ENCODE data around the gene DPP6. TPM values are rescaled to one million over a fixed set of nuclear protein-coding genes. Genes with fewer than 3 reads are reported as not detected.

Gene DPP6
- total and polyA plus RNA-seq, 4 experiments from 2014 or later: not detected

- intact Hi-C loops (cut with micrococcal nuclease): loop anchor here (5.0 kb wide), 1 partner anchor 96 kb away; no protein-coding TSS in a partner anchor
- H3K4me3 ChIP-seq (ENCODE audit: low read length in 2 of 2): no peak overlapping the region
- CTCF ChIA-PET (ENCODE audit: partially characterized antibody): interaction anchor here (0.9 to 6.7 kb wide), 7 partner anchors 8 to 278 kb away, joined by 3 to 72 read pairs (median 5); no protein-coding TSS in a partner anchor
Observed at GRCh38 chr7:154910977-154911376, 858.8 kb downstream of the DPP6 start.

GRCh38 chr7:154911411-154911810, 859.2 kb downstream of the DPP6 start:
- Mint-ChIP-seq H3K4me1 (peaks cover 4 to 8% (median 6%) of the 10 kb centered on the region in 4 donors), H3K36me3 (no peaks in the 10 kb centered on the region), H3K9me3 (peaks cover 0 to 12% (median 0%) of the 10 kb centered on the region in 8 donors), H3K27ac (no peak overlapping the region), H3K4me3 (no peak overlapping the region), H3K27me3 (peaks cover 14 to 19% of the 10 kb centered on the region in 2 donors)
- intact Hi-C loops (cut with micrococcal nuclease): loop anchor here (5.0 kb wide), 1 partner anchor 96 kb away; no protein-coding TSS in a partner anchor
- DNase-seq: no peak
- CTCF ChIA-PET (ENCODE audit: partially characterized antibody): interaction anchor here (0.9 to 6.7 kb wide), 7 partner anchors 8 to 433 kb away, joined by 3 to 72 read pairs (median 8); no protein-coding TSS in a partner anchor
- H3K27ac ChIP-seq (ENCODE audit: low read depth, low read length): no peak overlapping the region
- H3K27me3 ChIP-seq (ENCODE audit: insufficient read depth, low read length): no peaks in the 10 kb centered on the region
- POLR2A ChIA-PET (ENCODE audit: partially characterized antibody): no interaction called here
- H3K4me1 ChIP-seq (ENCODE audit: insufficient read depth, low read length): peaks cover 5% of the 10 kb centered on the region
- H3K9me3 ChIP-seq (ENCODE audit: control insufficient read depth in 1 of 2, low read length in 2 of 2): no peaks in the 10 kb centered on the region
- H3K36me3 ChIP-seq (ENCODE audit: insufficient read depth, low read length): no peaks in the 10 kb centered on the region
- no peak overlapping the region for H3K4me3 ChIP-seq (ENCODE audit: low read length in 2 of 2)

More at GRCh38 chr7:154910977-154911376, 858.8 kb downstream of the DPP6 start:
- H3K9me3 ChIP-seq (ENCODE audit: control insufficient read depth in 1 of 2, low read length in 2 of 2): no peaks in the 10 kb centered on the region
- no peak overlapping the region for H3K27ac Mint-ChIP-seq
- POLR2A ChIA-PET (ENCODE audit: partially characterized antibody): no interaction called here
- H3K27me3 Mint-ChIP-seq: peaks cover 12 to 19% of the 10 kb centered on the region in 2 donors
- H3K4me1 Mint-ChIP-seq: peaks cover 4 to 8% (median 6%) of the 10 kb centered on the region in 4 donors
- no peaks in the 10 kb centered on the region for H3K36me3 ChIP-seq (ENCODE audit: insufficient read depth, low read length)
- H3K27ac ChIP-seq (ENCODE audit: low read depth, low read length): no peak overlapping the region
- no peaks in the 10 kb centered on the region for H3K27me3 ChIP-seq (ENCODE audit: insufficient read depth, low read length)
- H3K4me3 Mint-ChIP-seq: no peak overlapping the region
- DNase-seq: no peak
- H3K9me3 Mint-ChIP-seq: peaks cover 0 to 12% (median 0%) of the 10 kb centered on the region in 8 donors
- peaks cover 5% of the 10 kb centered on the region for H3K4me1 ChIP-seq (ENCODE audit: insufficient read depth, low read length)
- no peaks in the 10 kb centered on the region for H3K36me3 Mint-ChIP-seq

GRCh38 chr7:154911862-154912455, 859.8 kb downstream of the DPP6 start:
- peaks cover 4 to 8% (median 6%) of the 10 kb centered on the region in 4 donors for H3K4me1 Mint-ChIP-seq

GRCh38 chr7:154912871-154913637, 860.9 kb downstream of the DPP6 start:
- Mint-ChIP-seq H3K27me3 (peaks cover 14 to 25% of the 10 kb centered on the region in 2 donors), H3K36me3 (no peaks in the 10 kb centered on the region), H3K27ac (peak overlapping the region in 1 of 7 donors; percentile 75), H3K4me3 (peak overlapping the region in 3 of 8 donors; percentile 29 to 63 (median 43)), H3K9me3 (peaks cover 0 to 12% (median 0%) of the 10 kb centered on the region in 8 donors), H3K4me1 (peaks cover 4 to 7% (median 6%) of the 10 kb centered on the region in 4 donors)
- Histone ChIP-seq H3K4me1 (ENCODE audit: insufficient read depth, low read length) (peaks cover 5% of the 10 kb centered on the region), H3K27ac (ENCODE audit: low read depth, low read length) (no peak overlapping the region), H3K27me3 (ENCODE audit: insufficient read depth, low read length) (no peaks in the 10 kb centered on the region), H3K36me3 (ENCODE audit: insufficient read depth, low read length) (no peaks in the 10 kb centered on the region), H3K9me3 (ENCODE audit: control insufficient read depth in 1 of 2, low read length in 2 of 2) (no peaks in the 10 kb centered on the region), H3K4me3 (ENCODE audit: low read length in 2 of 2) (no peak overlapping the region)
- POLR2A ChIA-PET (ENCODE audit: partially characterized antibody): interaction anchor here (2.0 kb wide), 2 partner anchors 15 to 40 kb away, joined by 4 to 11 read pairs; no protein-coding TSS in a partner anchor
- intact Hi-C loops (cut with micrococcal nuclease): loop anchor here (1.0 to 5.0 kb wide), 5 partner anchors 14 to 432 kb away; no protein-coding TSS in a partner anchor
- CTCF ChIA-PET (ENCODE audit: partially characterized antibody): interaction anchor here (0.6 to 6.7 kb wide), 19 partner anchors 9 to 1903 kb away, joined by 3 to 72 read pairs (median 5); no protein-coding TSS in a partner anchor
- no peak for DNase-seq

More at GRCh38 chr7:154911862-154912455, 859.8 kb downstream of the DPP6 start:
- intact Hi-C loops (cut with micrococcal nuclease): loop anchor here (5.0 kb wide), 1 partner anchor 95 kb away; no protein-coding TSS in a partner anchor
- Mint-ChIP-seq H3K9me3 (peaks cover 0 to 12% (median 0%) of the 10 kb centered on the region in 8 donors), H3K27me3 (peaks cover 14 to 22% of the 10 kb centered on the region in 2 donors), H3K36me3 (no peaks in the 10 kb centered on the region), H3K27ac (no peak overlapping the region), H3K4me3 (no peak overlapping the region)
- Histone ChIP-seq H3K36me3 (ENCODE audit: insufficient read depth, low read length) (no peaks in the 10 kb centered on the region), H3K9me3 (ENCODE audit: control insufficient read depth in 1 of 2, low read length in 2 of 2) (no peaks in the 10 kb centered on the region), H3K27ac (ENCODE audit: low read depth, low read length) (no peak overlapping the region), H3K4me3 (ENCODE audit: low read length in 2 of 2) (no peak overlapping the region), H3K4me1 (ENCODE audit: insufficient read depth, low read length) (peaks cover 5% of the 10 kb centered on the region), H3K27me3 (ENCODE audit: insufficient read depth, low read length) (no peaks in the 10 kb centered on the region)
- DNase-seq: no peak
- ChIA-PET CTCF (ENCODE audit: partially characterized antibody) (interaction anchor here (1.2 to 6.7 kb wide), 6 partner anchors 11 to 433 kb away, joined by 3 to 72 read pairs (median 24); no protein-coding TSS in a partner anchor), POLR2A (ENCODE audit: partially characterized antibody) (no interaction called here)

DNA sequence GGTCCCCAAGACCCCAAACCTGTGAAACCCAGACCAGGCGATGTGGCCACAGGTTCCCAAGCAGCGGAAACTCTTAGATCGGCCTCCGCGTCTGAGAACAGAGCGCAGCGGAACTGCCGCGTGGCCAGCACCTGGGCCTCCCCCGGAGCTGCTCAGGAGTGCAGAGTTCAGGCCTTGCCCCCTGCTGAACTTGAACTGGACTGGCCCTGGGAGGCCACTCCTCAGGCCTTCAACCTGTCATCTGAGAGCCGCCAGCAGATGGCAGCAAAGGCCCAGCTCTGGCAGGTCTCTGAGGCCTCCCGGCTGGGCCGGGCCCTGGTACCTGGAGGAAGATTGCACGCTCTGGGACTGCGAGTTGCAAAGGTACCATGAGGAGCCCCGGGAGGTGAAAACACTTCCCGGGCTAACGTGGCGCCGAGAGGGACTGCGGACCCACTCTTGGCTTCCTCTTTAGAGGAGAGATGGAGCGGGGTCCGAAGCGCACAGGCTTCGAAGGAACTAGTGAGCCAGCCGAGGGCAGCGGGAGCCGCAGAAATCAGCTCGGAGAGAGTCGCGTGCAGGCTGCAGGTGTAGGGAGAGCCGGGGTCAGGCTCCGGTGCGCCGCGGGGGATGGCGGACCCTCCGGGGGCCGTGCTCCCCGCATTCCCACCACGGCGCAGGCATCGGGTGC, 861.6 kb downstream of the DPP6 start:
- no peaks in the 10 kb centered on the region for H3K27me3 ChIP-seq (ENCODE audit: insufficient read depth, low read length)
- H3K4me1 ChIP-seq (ENCODE audit: insufficient read depth, low read length): peaks cover 5% of the 10 kb centered on the region
- Mint-ChIP-seq H3K9me3 (peaks cover 0 to 12% (median 0%) of the 10 kb centered on the region in 8 donors), H3K4me1 (peaks cover 4 to 5% (median 4%) of the 10 kb centered on the region in 4 donors), H3K36me3 (no peaks in the 10 kb centered on the region), H3K27me3 (peaks cover 14 to 27% of the 10 kb centered on the region in 2 donors), H3K4me3 (peak overlapping the region; percentile 84 to 93 (median 88)), H3K27ac (peak overlapping the region in 3 of 7 donors; percentile 74 to 83 (median 75))
- no peak overlapping the region for H3K27ac ChIP-seq (ENCODE audit: low read depth, low read length)
- intact Hi-C loops (cut with micrococcal nuclease): loop anchor here (1.0 to 5.0 kb wide), 5 partner anchors 14 to 432 kb away; no protein-coding TSS in a partner anchor
- peak overlapping the region in 1 of 2 donors; percentile 29 for H3K4me3 ChIP-seq (ENCODE audit: low read length in 2 of 2)
- H3K36me3 ChIP-seq (ENCODE audit: insufficient read depth, low read length): no peaks in the 10 kb centered on the region
- no peaks in the 10 kb centered on the region for H3K9me3 ChIP-seq (ENCODE audit: control insufficient read depth in 1 of 2, low read length in 2 of 2)
- DNase-seq: peak; percentile 80 to 83 (median 80)
- ChIA-PET CTCF (ENCODE audit: partially characterized antibody) (interaction anchor here (0.9 to 6.7 kb wide), 23 partner anchors 9 to 1902 kb away, joined by 3 to 72 read pairs (median 4); no protein-coding TSS in a partner anchor), POLR2A (ENCODE audit: partially characterized antibody) (interaction anchor here (2.0 kb wide), 2 partner anchors 14 to 39 kb away, joined by 4 to 11 read pairs; no protein-coding TSS in a partner anchor)

GRCh38 chr7:154914308-154914995, 862.3 kb downstream of the DPP6 start:
- Histone ChIP-seq H3K9me3 (ENCODE audit: control insufficient read depth in 1 of 2, low read length in 2 of 2) (no peaks in the 10 kb centered on the region), H3K4me3 (ENCODE audit: low read length in 2 of 2) (peak overlapping the region in 1 of 2 donors; percentile 29), H3K27ac (ENCODE audit: low read depth, low read length) (no peak overlapping the region), H3K27me3 (ENCODE audit: insufficient read depth, low read length) (no peaks in the 10 kb centered on the region), H3K36me3 (ENCODE audit: insufficient read depth, low read length) (no peaks in the 10 kb centered on the region), H3K4me1 (ENCODE audit: insufficient read depth, low read length) (peaks cover 5% of the 10 kb centered on the region)
- no peak for DNase-seq
- peaks cover 0 to 12% (median 0%) of the 10 kb centered on the region in 8 donors for H3K9me3 Mint-ChIP-seq
- ChIA-PET CTCF (ENCODE audit: partially characterized antibody) (interaction anchor here (0.9 to 6.7 kb wide), 21 partner anchors 8 to 1902 kb away, joined by 3 to 72 read pairs (median 4); no protein-coding TSS in a partner anchor), POLR2A (ENCODE audit: partially characterized antibody) (interaction anchor here (2.0 kb wide), 2 partner anchors 13 to 39 kb away, joined by 4 to 11 read pairs; no protein-coding TSS in a partner anchor)
- intact Hi-C loops (cut with micrococcal nuclease): loop anchor here (5.0 kb wide), 1 partner anchor 93 kb away; no protein-coding TSS in a partner anchor
- no peaks in the 10 kb centered on the region for H3K36me3 Mint-ChIP-seq
- H3K4me1 Mint-ChIP-seq: peaks cover 4 to 5% (median 4%) of the 10 kb centered on the region in 4 donors
- peak overlapping the region in 3 of 8 donors; percentile 26 to 93 (median 73) for H3K4me3 Mint-ChIP-seq
- H3K27ac Mint-ChIP-seq: no peak overlapping the region
- peaks cover 10 to 24% of the 10 kb centered on the region in 2 donors for H3K27me3 Mint-ChIP-seq

Measured in CD4-positive, alpha-beta memory T cell (primary cell).